ENCODE measurements around the gene CDC6.

Gene CDC6

DNA sequence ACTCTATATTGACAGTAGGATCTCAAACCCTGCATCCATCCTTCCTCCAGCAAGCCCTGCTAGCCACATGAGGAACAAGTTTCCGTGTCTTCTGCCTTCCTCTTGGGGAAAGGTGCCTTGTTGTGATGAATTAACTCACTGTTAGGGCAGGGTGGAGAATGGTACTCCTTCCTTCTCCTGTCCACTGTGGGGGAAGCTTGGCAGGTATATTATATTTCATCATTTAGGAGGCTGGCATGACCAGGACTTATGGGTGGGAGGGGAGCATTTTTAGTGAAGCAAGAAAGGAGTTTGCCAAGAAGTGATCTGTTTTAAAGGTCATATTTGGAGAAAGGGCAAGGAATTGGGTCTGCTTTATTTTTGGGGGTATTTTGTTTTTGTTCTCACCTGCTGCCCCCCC is 9.3 kb upstream of the CDC6 start:
- Histone ChIP-seq H3K4me2 (ENCODE audit: low read length) (no peak overlapping the region), H3K4me3 (ENCODE audit: low read length) (no peak overlapping the region), H3K9me3 (ENCODE audit: insufficient read depth, low read length) (no peaks in the 10 kb centered on the region), H3K27me3 (ENCODE audit: low read depth, low read length) (no peaks in the 10 kb centered on the region), H3K9ac (ENCODE audit: low read length) (no peak overlapping the region), H2AFZ (ENCODE audit: low read depth, low read length) (no peak overlapping the region), H3K79me2 (ENCODE audit: low read length) (no peaks in the 10 kb centered on the region), H3K4me1 (ENCODE audit: low read length) (peaks cover 11% of the 10 kb centered on the region), H3K36me3 (replicated peaks; ENCODE audit: low read depth, low read length) (peaks cover 17% of the 10 kb centered on the region), H4K20me1 (ENCODE audit: insufficient read depth, low read length) (no peaks in the 10 kb centered on the region), H3K27ac (ENCODE audit: low read length) (no peak overlapping the region)
- TF ChIP-seq, protein P1, sequence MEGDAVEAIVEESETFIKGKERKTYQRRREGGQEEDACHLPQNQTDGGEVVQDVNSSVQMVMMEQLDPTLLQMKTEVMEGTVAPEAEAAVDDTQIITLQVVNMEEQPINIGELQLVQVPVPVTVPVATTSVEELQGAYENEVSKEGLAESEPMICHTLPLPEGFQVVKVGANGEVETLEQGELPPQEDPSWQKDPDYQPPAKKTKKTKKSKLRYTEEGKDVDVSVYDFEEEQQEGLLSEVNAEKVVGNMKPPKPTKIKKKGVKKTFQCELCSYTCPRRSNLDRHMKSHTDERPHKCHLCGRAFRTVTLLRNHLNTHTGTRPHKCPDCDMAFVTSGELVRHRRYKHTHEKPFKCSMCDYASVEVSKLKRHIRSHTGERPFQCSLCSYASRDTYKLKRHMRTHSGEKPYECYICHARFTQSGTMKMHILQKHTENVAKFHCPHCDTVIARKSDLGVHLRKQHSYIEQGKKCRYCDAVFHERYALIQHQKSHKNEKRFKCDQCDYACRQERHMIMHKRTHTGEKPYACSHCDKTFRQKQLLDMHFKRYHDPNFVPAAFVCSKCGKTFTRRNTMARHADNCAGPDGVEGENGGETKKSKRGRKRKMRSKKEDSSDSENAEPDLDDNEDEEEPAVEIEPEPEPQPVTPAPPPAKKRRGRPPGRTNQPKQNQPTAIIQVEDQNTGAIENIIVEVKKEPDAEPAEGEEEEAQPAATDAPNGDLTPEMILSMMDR (IDR thresholded peaks at IDR 0.05; ENCODE audit: low read depth, low read length), result no peak
- no peak for TF ChIP-seq EZH2phosphoT487 (IDR thresholded peaks at IDR 0.05; ENCODE audit: low read depth)

DNA sequence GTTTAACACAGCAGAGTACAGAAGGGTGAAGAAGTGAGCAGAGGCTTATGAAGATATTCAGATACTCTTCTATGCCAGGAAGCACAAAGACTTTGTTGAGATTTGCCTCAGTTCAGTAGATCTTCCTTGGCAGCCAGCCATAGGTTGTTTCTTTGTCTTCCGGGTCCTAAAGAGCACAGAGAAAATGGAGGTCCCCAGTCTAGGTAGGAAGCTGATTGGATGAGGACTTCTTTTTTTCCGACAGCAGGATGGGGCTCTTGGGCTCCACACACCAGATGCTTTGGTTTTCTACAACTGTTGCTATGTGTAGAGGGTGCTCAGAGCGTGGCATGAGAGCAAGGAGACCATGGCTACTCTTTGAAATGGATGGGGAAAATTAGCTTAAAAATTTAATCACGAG is 8.3 kb upstream of the CDC6 start:
- Histone ChIP-seq H3K27me3 (ENCODE audit: low read depth, low read length) (no peaks in the 10 kb centered on the region), H3K36me3 (replicated peaks; ENCODE audit: low read depth, low read length) (peaks cover 13% of the 10 kb centered on the region), H3K9me3 (ENCODE audit: insufficient read depth, low read length) (no peaks in the 10 kb centered on the region), H3K79me2 (ENCODE audit: low read length) (no peaks in the 10 kb centered on the region), H2AFZ (ENCODE audit: low read depth, low read length) (no peak overlapping the region), H4K20me1 (ENCODE audit: insufficient read depth, low read length) (no peaks in the 10 kb centered on the region), H3K27ac (ENCODE audit: low read length) (no peak overlapping the region), H3K4me3 (ENCODE audit: low read length) (no peak overlapping the region), H3K4me1 (ENCODE audit: low read length) (peaks cover 11% of the 10 kb centered on the region), H3K9ac (ENCODE audit: low read length) (no peak overlapping the region), H3K4me2 (ENCODE audit: low read length) (no peak overlapping the region)
- TF ChIP-seq, protein P1 (IDR thresholded peaks at IDR 0.05; ENCODE audit: low read depth, low read length), result no peak
- TF ChIP-seq EZH2phosphoT487 (IDR thresholded peaks at IDR 0.05; ENCODE audit: low read depth), result no peak

DNA sequence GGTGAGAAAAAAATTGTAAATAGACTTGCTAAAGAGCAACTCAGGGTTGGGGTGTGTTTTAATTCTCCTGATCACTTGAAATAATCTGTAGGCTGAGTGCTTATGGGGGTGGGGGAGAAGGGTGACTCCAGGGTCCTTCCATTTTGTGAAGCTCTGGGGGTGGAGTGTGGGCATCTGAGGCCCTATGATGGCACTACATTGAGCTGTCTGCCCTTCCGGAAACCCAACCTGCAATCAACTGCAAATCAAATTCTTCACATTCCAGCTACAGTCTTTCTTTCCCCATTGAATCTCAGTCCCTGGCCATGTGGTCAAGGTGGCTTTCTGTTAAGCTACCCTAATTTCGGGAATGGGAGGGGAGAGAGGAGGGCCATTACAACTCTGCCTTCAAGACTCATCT is 6.0 kb upstream of the CDC6 start:
- Histone ChIP-seq H3K79me2 (ENCODE audit: low read length) (no peaks in the 10 kb centered on the region), H3K9me3 (ENCODE audit: insufficient read depth, low read length) (no peaks in the 10 kb centered on the region), H3K27me3 (ENCODE audit: low read depth, low read length) (no peaks in the 10 kb centered on the region), H2AFZ (ENCODE audit: low read depth, low read length) (no peak overlapping the region), H3K4me2 (ENCODE audit: low read length) (no peak overlapping the region), H3K4me1 (ENCODE audit: low read length) (peaks cover 1% of the 10 kb centered on the region; the same call in 1 of the 2 replicates), H4K20me1 (ENCODE audit: insufficient read depth, low read length) (no peaks in the 10 kb centered on the region), H3K9ac (ENCODE audit: low read length) (no peak overlapping the region), H3K36me3 (replicated peaks; ENCODE audit: low read depth, low read length) (peaks cover 11% of the 10 kb centered on the region), H3K27ac (ENCODE audit: low read length) (no peak overlapping the region), H3K4me3 (ENCODE audit: low read length) (no peak overlapping the region)
- TF ChIP-seq, protein P1 (IDR thresholded peaks at IDR 0.05; ENCODE audit: low read depth, low read length), result no peak
- TF ChIP-seq EZH2phosphoT487 (IDR thresholded peaks at IDR 0.05; ENCODE audit: low read depth), result no peak

DNA sequence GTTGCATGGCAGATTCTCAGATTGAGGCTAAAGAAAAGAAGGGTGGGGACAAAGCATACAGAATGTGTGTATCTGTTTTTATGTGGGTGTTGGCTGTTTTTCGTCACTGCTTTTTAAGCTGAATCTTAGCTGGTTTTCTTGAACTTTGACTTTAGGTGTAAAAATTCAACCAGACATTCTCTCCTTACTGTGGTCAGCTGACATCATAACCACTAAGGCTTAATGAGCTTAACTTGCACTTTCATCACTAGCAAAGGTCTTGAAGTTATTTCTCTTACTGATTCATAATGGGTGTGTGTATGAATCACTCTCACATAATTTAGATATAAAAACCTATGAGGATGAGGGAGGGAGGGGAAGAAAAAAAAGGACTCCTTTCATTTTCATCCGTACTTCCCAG is 4.0 kb upstream of the CDC6 start:
- no peak overlapping the region for H3K9ac ChIP-seq (ENCODE audit: low read length)
- H3K4me3 ChIP-seq (ENCODE audit: low read length), result no peak overlapping the region
- no peak overlapping the region for H3K27ac ChIP-seq (ENCODE audit: low read length)
- no peaks in the 10 kb centered on the region for H3K9me3 ChIP-seq (ENCODE audit: insufficient read depth, low read length)
- H4K20me1 ChIP-seq (ENCODE audit: insufficient read depth, low read length), result no peaks in the 10 kb centered on the region
- peaks cover 7% of the 10 kb centered on the region for H3K36me3 ChIP-seq (replicated peaks; ENCODE audit: low read depth, low read length)
- H3K27me3 ChIP-seq (ENCODE audit: low read depth, low read length), result no peaks in the 10 kb centered on the region
- H2AFZ ChIP-seq (ENCODE audit: low read depth, low read length), result no peak overlapping the region
- peaks cover 8% of the 10 kb centered on the region for H3K4me1 ChIP-seq (ENCODE audit: low read length)
- peaks cover 10% of the 10 kb centered on the region for H3K79me2 ChIP-seq (ENCODE audit: low read length)
- no peak overlapping the region for H3K4me2 ChIP-seq (ENCODE audit: low read length)
- TF ChIP-seq, protein P1 (IDR thresholded peaks at IDR 0.05; ENCODE audit: low read depth, low read length), result no peak
- TF ChIP-seq EZH2phosphoT487 (IDR thresholded peaks at IDR 0.05; ENCODE audit: low read depth), result no peak

All from OCI-LY3 (cell line).